NCI-H2171 (cell line): ENCODE measurements around the gene RMND1.
"Not testable (repeated sequence)": the region's sequence is repeated elsewhere in the genome, so short reads cannot be mapped to it uniquely, and the experiment has no call there.

Experiments
- DNase-seq: peaks from one replicate; lab custom pipeline; 2025; lab: John Stamatoyannopoulos, UW

RMND1 gene

GRCh38 chr6:151451950-151452749 lies at the start of gene RMND1:
RMND1 (minus strand) TSS chr6:151452126; CDS start chr6:151445811, 6,315 bp downstream.
- DNase-seq = peak; percentile 98

- DNase-seq = no peak
Measured at GRCh38 chr6:151499551-151499950, 47.6 kb upstream of the RMND1 start.

- DNase-seq = no peak
Measured at GRCh38 chr6:151498327-151498726, 46.4 kb upstream of the RMND1 start.

- no peak for DNase-seq
Measured at GRCh38 chr6:151497905-151498304, 46.0 kb upstream of the RMND1 start.

- DNase-seq = no peak
Measured at GRCh38 chr6:151495380-151495779, 43.5 kb upstream of the RMND1 start.

GRCh38 chr6:151494936-151495320 lies 43.0 kb upstream of the RMND1 start:
- DNase-seq = no peak

GRCh38 chr6:151494235-151494935 lies 42.5 kb upstream of the RMND1 start:
- no peak for DNase-seq

GRCh38 chr6:151493804-151494234 lies 41.9 kb upstream of the RMND1 start, which contains the start of gene CCDC170:
CCDC170 (plus strand) TSS chr6:151494017; CDS start chr6:151494129, 112 bp downstream.
- DNase-seq = no peak

GRCh38 chr6:151493161-151493803 lies 41.4 kb upstream of the RMND1 start:
- DNase-seq = no peak

GRCh38 chr6:151490996-151491395 lies 39.1 kb upstream of the RMND1 start:
- DNase-seq = no peak

GRCh38 chr6:151488226-151488625 lies 36.3 kb upstream of the RMND1 start:
- no peak for DNase-seq

GRCh38 chr6:151483994-151484393 lies 32.1 kb upstream of the RMND1 start:
- no peak for DNase-seq

GRCh38 chr6:151482290-151482689 lies 30.4 kb upstream of the RMND1 start:
- no peak for DNase-seq

- DNase-seq = no peak
Measured at GRCh38 chr6:151481786-151482185, 29.9 kb upstream of the RMND1 start.

GRCh38 chr6:151478670-151479069 lies 26.7 kb upstream of the RMND1 start:
- no peak for DNase-seq

- DNase-seq = no peak
Measured at GRCh38 chr6:151477726-151478125, 25.8 kb upstream of the RMND1 start.

GRCh38 chr6:151475653-151476523 lies 24.0 kb upstream of the RMND1 start:
- DNase-seq = peak; percentile 26

GRCh38 chr6:151464702-151465101 lies 12.8 kb upstream of the RMND1 start:
- DNase-seq = no peak

GRCh38 chr6:151461673-151462072 lies 9.7 kb upstream of the RMND1 start:
- no peak for DNase-seq

GRCh38 chr6:151455751-151456398 lies 3.9 kb upstream of the RMND1 start:
- DNase-seq = not testable (repeated sequence)

GRCh38 chr6:151452750-151453427 lies 963 bp upstream of the RMND1 start:
- no peak for DNase-seq
